ENCODE measurements around the gene ANKRD9. TPM values are rescaled to one million over a fixed set of nuclear protein-coding genes. Genes with fewer than 3 reads are reported as not detected.
A peak's percentile ranks its signal among the peaks of the same experiment; 100 is the strongest.
"Not testable (repeated sequence)": the region's sequence is repeated elsewhere in the genome, so short reads cannot be mapped to it uniquely, and the experiment has no call there.

The ANKRD9 gene
- 10 to 100 TPM; 15.2 to 17.5 TPM for total RNA-seq

- H3K36me3 Mint-ChIP-seq: peaks cover 4% of the 10 kb centered on the region
- no peaks in the 10 kb centered on the region for H3K27me3 Mint-ChIP-seq
- peak within 1 kb of the TSS; percentile 78 for H3K4me3 Mint-ChIP-seq
- peaks cover 10% of the 10 kb centered on the region for H3K4me1 Mint-ChIP-seq (ENCODE audit: low read depth)
- H3K9me3 Mint-ChIP-seq: no peaks in the 10 kb centered on the region
- peak; percentile 94 for DNase-seq
- intact Hi-C loops (cut with micrococcal nuclease): loop anchor here (1.0 to 10.0 kb wide), 2 partner anchors 145 to 192 kb away; partner anchors contain the start of genes CINP and TECPR2
- ChIA-PET POLR2A (interaction anchor here (0.7 to 0.8 kb wide), 3 partner anchors 8 to 823 kb away, joined by 3 to 4 read pairs (median 3); no protein-coding TSS in a partner anchor), CTCF (interaction anchor here (0.9 to 2.3 kb wide), 2 partner anchors 14 to 71 kb away, joined by 4 to 18 read pairs; no protein-coding TSS in a partner anchor)
- peak within 1 kb of the TSS; percentile 54 for H3K27ac Mint-ChIP-seq
These were observed at the start of gene ANKRD9 for GRCh38 chr14:102509746-102510615. TSS of gene ANKRD9 (minus strand) at chr14:102509776. CDS start at chr14:102507889, 1,887 bp downstream.

- ChIA-PET CTCF (interaction anchor here (0.6 to 1.3 kb wide), 2 partner anchors 34 to 36 kb away, joined by 3 read pairs; no protein-coding TSS in a partner anchor), POLR2A (no interaction called here)
- H3K4me1 Mint-ChIP-seq (ENCODE audit: low read depth): peaks cover 2% of the 10 kb centered on the region
- H3K27me3 Mint-ChIP-seq: no peaks in the 10 kb centered on the region
- no peak overlapping the region for H3K27ac Mint-ChIP-seq
- H3K4me3 Mint-ChIP-seq: no peak overlapping the region
- H3K9me3 Mint-ChIP-seq: no peaks in the 10 kb centered on the region
- no peak for DNase-seq
- intact Hi-C loops (cut with micrococcal nuclease): no loop called here
- no peaks in the 10 kb centered on the region for H3K36me3 Mint-ChIP-seq
These were observed 49.0 kb upstream of the ANKRD9 start for GRCh38 chr14:102558556-102558955.

- DNase-seq: no peak
- H3K9me3 Mint-ChIP-seq: no peaks in the 10 kb centered on the region
- H3K4me1 Mint-ChIP-seq (ENCODE audit: low read depth): peaks cover 2% of the 10 kb centered on the region
- ChIA-PET POLR2A (no interaction called here), CTCF (interaction anchor here (0.6 kb wide), 1 partner anchor 37 kb away, joined by 3 read pairs; no protein-coding TSS in a partner anchor)
- H3K4me3 Mint-ChIP-seq: no peak overlapping the region
- intact Hi-C loops (cut with micrococcal nuclease): no loop called here
- no peak overlapping the region for H3K27ac Mint-ChIP-seq
- H3K27me3 Mint-ChIP-seq: no peaks in the 10 kb centered on the region
- H3K36me3 Mint-ChIP-seq: no peaks in the 10 kb centered on the region
These were observed 48.1 kb upstream of the ANKRD9 start for GRCh38 chr14:102557434-102558226.

- H3K4me3 Mint-ChIP-seq: peak overlapping the region; percentile 16
- no peak for DNase-seq
- intact Hi-C loops (cut with micrococcal nuclease): no loop called here
- POLR2A ChIA-PET: no interaction called here
- H3K27me3 Mint-ChIP-seq: no peaks in the 10 kb centered on the region
- H3K9me3 Mint-ChIP-seq: no peaks in the 10 kb centered on the region
- CTCF ChIA-PET: no interaction called here
- H3K36me3 Mint-ChIP-seq: no peaks in the 10 kb centered on the region
- H3K27ac Mint-ChIP-seq: no peak overlapping the region
- peaks cover 9% of the 10 kb centered on the region for H3K4me1 Mint-ChIP-seq (ENCODE audit: low read depth)
These were observed 46.6 kb upstream of the ANKRD9 start for GRCh38 chr14:102556098-102556677.

GRCh38 chr14:102554821-102555819 lies 45.5 kb upstream of the ANKRD9 start:
- Mint-ChIP-seq H3K36me3 (no peaks in the 10 kb centered on the region), H3K9me3 (no peaks in the 10 kb centered on the region), H3K4me3 (peak overlapping the region; percentile 66), H3K4me1 (ENCODE audit: low read depth) (peaks cover 9% of the 10 kb centered on the region), H3K27ac (no peak overlapping the region), H3K27me3 (no peaks in the 10 kb centered on the region)
- DNase-seq: peak; percentile 63
- ChIA-PET POLR2A (interaction anchor here (1.4 kb wide), 1 partner anchor 10 kb away, joined by 4 read pairs; no protein-coding TSS in a partner anchor), CTCF (no interaction called here)
- intact Hi-C loops (cut with micrococcal nuclease): no loop called here

GRCh38 chr14:102551995-102552705 lies 42.6 kb upstream of the ANKRD9 start:
- CTCF ChIA-PET: no interaction called here
- no peaks in the 10 kb centered on the region for H3K9me3 Mint-ChIP-seq
- peak overlapping the region; percentile 41 for H3K4me3 Mint-ChIP-seq
- peak; percentile 81 for DNase-seq
- H3K27me3 Mint-ChIP-seq: peaks cover 7% of the 10 kb centered on the region
- POLR2A ChIA-PET: no interaction called here
- peaks cover 9% of the 10 kb centered on the region for H3K4me1 Mint-ChIP-seq (ENCODE audit: low read depth)
- no peak overlapping the region for H3K27ac Mint-ChIP-seq
- no peaks in the 10 kb centered on the region for H3K36me3 Mint-ChIP-seq
- intact Hi-C loops (cut with micrococcal nuclease): no loop called here

- H3K36me3 Mint-ChIP-seq; H3K27me3 Mint-ChIP-seq; H3K4me1 Mint-ChIP-seq (ENCODE audit: low read depth); DNase-seq; H3K27ac Mint-ChIP-seq; H3K4me3 Mint-ChIP-seq; H3K9me3 Mint-ChIP-seq; POLR2A ChIA-PET; intact Hi-C loops (cut with micrococcal nuclease): not testable (repeated sequence)
- CTCF ChIA-PET: interaction anchor here (0.8 kb wide), 1 partner anchor 26 kb away, joined by 3 read pairs; no protein-coding TSS in a partner anchor
These were observed 41.4 kb upstream of the ANKRD9 start for GRCh38 chr14:102550927-102551401.

- intact Hi-C loops (cut with micrococcal nuclease): no loop called here
- DNase-seq: no peak
- no peak overlapping the region for H3K27ac Mint-ChIP-seq
- peaks cover 10% of the 10 kb centered on the region for H3K4me1 Mint-ChIP-seq (ENCODE audit: low read depth)
- H3K27me3 Mint-ChIP-seq: peaks cover 23% of the 10 kb centered on the region
- H3K9me3 Mint-ChIP-seq: no peaks in the 10 kb centered on the region
- POLR2A ChIA-PET: no interaction called here
- no peak overlapping the region for H3K4me3 Mint-ChIP-seq
- CTCF ChIA-PET: interaction anchor here (0.7 kb wide), 1 partner anchor 239 kb away, joined by 4 read pairs; no protein-coding TSS in a partner anchor
- H3K36me3 Mint-ChIP-seq: no peaks in the 10 kb centered on the region
These were observed 39.2 kb upstream of the ANKRD9 start for GRCh38 chr14:102548616-102549240.

- Mint-ChIP-seq H3K4me1 (ENCODE audit: low read depth) (peaks cover 2% of the 10 kb centered on the region), H3K27me3 (peaks cover 23% of the 10 kb centered on the region), H3K4me3 (no peak overlapping the region), H3K27ac (no peak overlapping the region), H3K9me3 (no peaks in the 10 kb centered on the region), H3K36me3 (no peaks in the 10 kb centered on the region)
- ChIA-PET POLR2A (no interaction called here), CTCF (no interaction called here)
- intact Hi-C loops (cut with micrococcal nuclease): no loop called here
- DNase-seq: no peak
These were observed 36.1 kb upstream of the ANKRD9 start for GRCh38 chr14:102545461-102546265.

All from activated CD4-positive, alpha-beta memory T cell treated with anti-CD3 and anti-CD28 coated beads for 36 hours (primary cell).